Activated T-cell treated with anti-CD3 and anti-CD28 coated beads, Interleukin-2, amount 50 U/mL, for 72 hours (primary cell): Measurements from ENCODE around the gene ERFL. TPM values are rescaled to one million over a fixed set of nuclear protein-coding genes. Genes with fewer than 3 reads are reported as not detected.
A peak's percentile ranks its signal among the peaks of the same experiment; 100 is the strongest.

Experiments used
- ATAC-seq, 2 donors: fragments of 150-1000 bp; cut with Tn5 transposase; replicated peaks in 1 of 2; 2 replicates each; pipeline ENCODE4 v1.10.0; 2021; ENCODE audit warnings: moderate library complexity in 2 of 2, mild to moderate bottlenecking in 1 of 2
- DNase-seq, 2 donors: peaks; one replicate each; pipeline ENCODE4 v3.0.0; 2021 to 2022; ENCODE audit warnings: mixed read lengths in 1 of 2
- H3K27ac Mint-ChIP-seq: one replicate; pipeline ENCODE4 v1.8.0; 2022; ENCODE audit warnings: mild to moderate bottlenecking, moderate library complexity, mixed read lengths
- H3K27me3 Mint-ChIP-seq: one replicate; pipeline ENCODE4 v1.8.0; 2022; ENCODE audit warnings: low read depth, mixed read lengths
- H3K36me3 Mint-ChIP-seq, 2 donors: one replicate each; pipeline ENCODE4 v1.8.0; 2022; ENCODE audit warnings: mixed read lengths in 2 of 2, mild to moderate bottlenecking in 1 of 2; ENCODE audit not compliant: insufficient read depth in 2 of 2
- H3K4me1 Mint-ChIP-seq: one replicate; pipeline ENCODE4 v1.8.0; 2022; ENCODE audit warnings: low read depth, mixed read lengths
- H3K4me3 Mint-ChIP-seq, 2 donors: one replicate each; pipeline ENCODE4 v1.8.0; 2022; ENCODE audit warnings: mild to moderate bottlenecking in 2 of 2, mixed read lengths in 2 of 2, moderate library complexity in 2 of 2
- H3K9me3 Mint-ChIP-seq, 2 donors: one replicate each; pipeline ENCODE4 v1.8.0; 2022; ENCODE audit warnings: mixed read lengths in 2 of 2
- total RNA-seq, 2 donors: library from RNA; stranded (reverse); gene quantifications; one replicate each; pipeline ENCODE4 v1.2.3, GENCODE V29; 2022

ERFL gene
- total RNA-seq, 2 donors from 2014 or later = 3.3 to 4.1 TPM

DNA sequence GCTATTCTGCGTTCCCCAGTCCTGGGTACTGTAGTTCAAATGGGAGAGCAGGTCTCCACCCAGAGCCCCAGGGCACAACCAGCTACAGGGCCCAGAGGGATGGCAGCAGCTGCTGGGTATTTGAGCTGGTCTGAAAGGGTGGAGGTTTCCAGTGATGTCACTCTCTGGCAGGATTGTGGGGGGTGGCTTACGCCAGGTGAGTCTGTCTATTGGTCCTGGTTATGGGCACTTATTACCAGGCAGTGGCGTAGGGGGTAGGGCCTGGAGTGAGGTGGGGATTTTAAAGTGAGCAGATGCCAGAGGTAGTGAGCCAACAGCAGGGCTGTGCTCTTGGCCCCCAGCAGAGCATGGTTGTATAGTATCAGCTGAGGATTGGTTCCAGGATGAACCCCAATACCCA, 62.0 kb downstream of the ERFL start:
- peaks cover 93% of the 10 kb centered on the region for H3K4me1 Mint-ChIP-seq
- peaks cover 19 to 62% of the 10 kb centered on the region in 2 donors for H3K36me3 Mint-ChIP-seq
- DNase-seq (peak in 1 of 2 donors; percentile 23), ATAC-seq (peak in 1 of 2 donors; percentile 3)
- H3K9me3 Mint-ChIP-seq = no peaks in the 10 kb centered on the region
- H3K27me3 Mint-ChIP-seq = no peaks in the 10 kb centered on the region
- H3K27ac Mint-ChIP-seq = peak overlapping the region; percentile 93
- peak overlapping the region; percentile 36 to 58 for H3K4me3 Mint-ChIP-seq

DNA sequence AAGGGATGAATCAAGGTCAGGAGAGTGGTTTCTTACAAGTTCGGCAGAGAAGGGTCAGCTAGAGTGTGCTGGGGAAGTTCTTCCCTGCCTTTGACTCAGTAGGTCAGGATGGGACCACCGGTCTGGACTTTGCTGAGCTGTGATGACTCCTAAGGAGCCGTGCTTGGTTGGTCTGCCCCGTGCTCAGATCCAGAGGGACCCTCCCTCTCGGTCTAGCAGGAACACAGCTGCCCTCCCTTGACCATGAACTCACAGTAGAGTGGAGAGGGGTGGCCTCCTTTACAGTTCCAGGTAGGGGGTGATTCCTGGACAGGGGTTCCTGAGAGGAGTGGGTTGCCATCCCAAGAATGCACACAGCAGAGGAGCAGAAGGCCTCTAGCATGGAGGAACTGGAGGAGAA, 63.9 kb downstream of the ERFL start:
- Mint-ChIP-seq H3K4me3 (peak overlapping the region; percentile 77 to 99), H3K9me3 (no peaks in the 10 kb centered on the region), H3K36me3 (peaks cover 25 to 62% of the 10 kb centered on the region in 2 donors), H3K4me1 (peaks cover 80% of the 10 kb centered on the region), H3K27ac (peak overlapping the region; percentile 88), H3K27me3 (no peaks in the 10 kb centered on the region)
- no peak for DNase-seq
- ATAC-seq = no peak

DNA sequence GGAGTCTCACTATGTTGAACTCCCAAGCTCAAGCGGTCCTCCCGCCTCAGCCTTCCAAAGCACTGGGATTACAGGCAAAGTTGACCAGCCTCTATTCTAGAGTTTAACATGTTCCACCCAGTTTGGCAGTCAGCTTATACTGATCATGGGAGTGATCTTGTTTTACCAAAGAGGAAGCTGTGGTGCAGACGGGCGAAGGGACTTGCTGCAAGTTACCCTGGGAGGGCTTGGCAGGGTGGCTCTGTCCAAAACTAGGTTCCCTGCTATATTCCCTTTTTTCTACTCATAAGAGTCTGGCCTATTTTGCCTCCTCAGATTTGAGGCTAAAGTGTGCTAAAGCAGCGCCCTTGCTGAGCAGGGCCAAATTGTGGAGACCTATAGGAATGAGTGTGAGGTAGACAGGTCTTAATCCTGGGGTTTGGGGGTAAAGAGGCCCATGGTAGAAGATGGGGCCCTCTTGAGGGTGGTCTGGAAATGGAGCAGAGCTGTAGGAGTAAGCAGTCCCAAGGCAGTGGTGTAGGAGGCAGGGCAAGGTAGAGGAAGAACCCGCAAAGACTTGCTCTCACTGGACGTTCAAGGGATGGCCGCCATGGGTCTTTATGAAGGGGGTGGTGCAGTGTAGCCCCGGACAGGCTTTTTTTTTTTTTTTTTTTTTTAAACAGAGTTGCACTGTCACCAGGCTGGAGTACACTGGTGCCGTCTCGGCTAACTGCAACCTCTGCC, 64.9 kb downstream of the ERFL start:
- Mint-ChIP-seq H3K36me3 (peaks cover 25 to 59% of the 10 kb centered on the region in 2 donors), H3K9me3 (no peaks in the 10 kb centered on the region), H3K4me1 (peaks cover 75% of the 10 kb centered on the region), H3K27me3 (no peaks in the 10 kb centered on the region), H3K4me3 (peak overlapping the region; percentile 91 to 99), H3K27ac (peak overlapping the region; percentile 86)
- DNase-seq (no peak), ATAC-seq (no peak)

DNA sequence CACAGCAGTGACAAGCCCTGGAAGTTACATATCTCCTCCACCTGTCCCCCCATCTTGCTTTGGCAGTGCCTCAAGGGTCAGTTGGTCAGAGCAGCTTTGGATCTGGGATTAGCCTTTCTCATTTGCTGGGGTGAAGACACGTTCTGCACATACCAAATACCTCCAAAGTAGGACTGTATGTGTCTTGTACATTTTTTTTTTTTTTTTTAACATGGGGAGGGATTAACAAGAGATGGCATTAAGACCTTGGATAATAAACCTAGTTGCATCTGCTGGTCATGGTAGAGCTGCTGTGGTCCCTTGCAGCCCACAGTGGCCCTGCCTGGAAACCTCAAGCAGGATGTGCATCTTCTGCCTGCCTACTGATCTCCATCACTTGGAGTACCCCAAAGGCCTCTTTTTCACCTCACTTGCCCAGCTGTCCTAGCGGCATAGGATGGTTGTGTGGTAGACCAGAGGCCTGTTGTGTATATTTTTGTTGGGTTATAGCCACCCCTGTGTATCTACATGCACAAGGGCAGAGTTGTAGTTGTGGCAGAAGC, 65.7 kb downstream of the ERFL start:
- H3K27ac Mint-ChIP-seq = peak overlapping the region; percentile 86
- ATAC-seq = no peak
- peaks cover 67% of the 10 kb centered on the region for H3K4me1 Mint-ChIP-seq
- no peaks in the 10 kb centered on the region for H3K27me3 Mint-ChIP-seq
- peaks cover 25 to 57% of the 10 kb centered on the region in 2 donors for H3K36me3 Mint-ChIP-seq
- H3K4me3 Mint-ChIP-seq = peak overlapping the region; percentile 91 to 99
- no peaks in the 10 kb centered on the region for H3K9me3 Mint-ChIP-seq
- DNase-seq = no peak

DNA sequence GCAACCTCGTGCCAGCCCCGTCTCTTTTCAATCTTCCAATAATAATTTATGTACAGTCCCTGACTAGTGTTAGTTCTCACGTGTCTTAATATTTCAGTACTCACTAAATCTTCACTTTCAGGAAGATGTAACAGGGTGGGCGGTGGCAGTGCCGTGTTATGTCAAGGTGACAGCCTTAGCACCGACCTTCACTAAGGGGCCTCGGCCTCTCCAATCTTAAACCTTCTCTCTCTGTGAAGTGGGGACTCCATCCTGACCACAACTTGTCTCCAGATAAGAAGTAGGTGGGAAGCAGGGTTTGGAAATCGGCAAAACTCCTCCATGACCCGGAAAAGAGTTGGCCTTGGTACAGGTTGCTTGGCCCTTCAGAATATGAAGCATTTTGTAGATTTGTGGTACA, 66.4 kb downstream of the ERFL start:
- no peaks in the 10 kb centered on the region for H3K9me3 Mint-ChIP-seq
- no peaks in the 10 kb centered on the region for H3K27me3 Mint-ChIP-seq
- peak overlapping the region; percentile 86 for H3K27ac Mint-ChIP-seq
- DNase-seq (no peak), ATAC-seq (no peak)
- H3K4me3 Mint-ChIP-seq = peak overlapping the region; percentile 91 to 99
- peaks cover 64% of the 10 kb centered on the region for H3K4me1 Mint-ChIP-seq
- H3K36me3 Mint-ChIP-seq = peaks cover 25 to 57% of the 10 kb centered on the region in 2 donors

DNA sequence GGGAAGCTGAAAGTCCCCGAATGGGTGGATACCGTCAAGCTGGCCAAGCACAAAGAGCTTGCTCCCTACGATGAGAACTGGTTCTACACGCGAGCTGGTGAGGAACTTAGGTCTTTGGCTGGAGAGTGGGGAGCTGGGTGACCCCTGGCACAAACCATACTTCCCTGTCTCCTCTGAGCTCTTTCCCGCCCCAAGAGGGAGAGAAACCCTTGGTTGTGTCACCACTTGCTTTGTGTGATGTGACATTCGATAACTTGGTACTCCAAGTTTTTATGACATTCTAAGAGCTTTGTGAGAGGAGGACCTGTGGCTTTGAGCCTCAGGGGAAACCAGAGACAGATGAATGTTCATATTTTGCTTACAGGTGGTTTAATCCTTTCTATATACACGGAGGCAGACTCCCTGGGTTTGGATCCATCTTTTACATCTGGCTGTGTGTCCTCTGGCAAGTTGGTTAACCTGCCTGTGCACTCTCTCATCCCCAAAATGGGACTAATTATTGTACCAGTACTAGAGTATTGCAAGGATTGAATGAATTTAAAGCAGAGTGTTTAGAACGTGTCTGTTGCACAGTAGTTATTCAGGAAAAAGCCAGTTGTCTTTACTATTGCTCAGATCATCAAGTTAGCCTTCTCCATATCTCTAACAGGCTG, 67.0 kb downstream of the ERFL start:
- H3K27ac Mint-ChIP-seq = peak overlapping the region; percentile 86
- H3K36me3 Mint-ChIP-seq = peaks cover 25 to 51% of the 10 kb centered on the region in 2 donors
- H3K27me3 Mint-ChIP-seq = no peaks in the 10 kb centered on the region
- ATAC-seq = no peak
- no peaks in the 10 kb centered on the region for H3K9me3 Mint-ChIP-seq
- no peak for DNase-seq
- peaks cover 58% of the 10 kb centered on the region for H3K4me1 Mint-ChIP-seq
- H3K4me3 Mint-ChIP-seq = peak overlapping the region; percentile 91 to 99

DNA sequence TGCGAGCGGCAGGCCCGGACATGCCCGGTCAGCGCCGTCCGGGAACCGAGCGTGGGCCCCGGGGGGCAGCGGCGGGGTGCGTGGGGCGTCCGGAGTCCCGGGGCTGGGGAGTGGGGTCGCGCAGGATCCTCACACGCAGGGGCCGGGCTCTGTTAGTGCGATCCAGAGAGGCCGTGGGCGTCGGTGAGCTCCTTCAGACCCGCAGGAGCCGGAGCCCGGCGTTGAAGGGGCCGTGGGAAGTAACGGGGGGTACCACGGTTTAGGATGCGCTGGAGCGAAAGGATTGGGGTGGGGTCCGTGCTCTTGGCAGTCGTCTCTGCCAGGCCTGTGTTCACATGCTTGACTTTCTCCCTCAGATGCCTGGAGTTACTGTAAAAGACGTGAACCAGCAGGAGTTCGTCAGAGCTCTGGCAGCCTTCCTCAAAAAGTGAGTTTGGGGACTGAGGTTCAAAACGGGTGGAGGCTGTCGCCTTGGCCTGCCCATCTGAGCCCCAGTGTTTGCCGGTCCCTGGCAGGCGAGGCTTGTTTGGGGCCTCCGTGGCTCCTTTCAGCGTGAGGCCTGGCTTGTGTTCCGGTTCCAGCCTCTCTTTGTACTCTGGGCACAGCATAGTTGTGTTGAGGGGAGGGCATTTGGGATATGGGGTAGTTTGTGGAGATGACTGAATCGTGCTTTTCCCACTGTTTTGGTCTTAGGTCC, 67.7 kb downstream of the ERFL start:
- peaks cover 52% of the 10 kb centered on the region for H3K4me1 Mint-ChIP-seq
- H3K27me3 Mint-ChIP-seq = no peaks in the 10 kb centered on the region
- peak overlapping the region; percentile 86 for H3K27ac Mint-ChIP-seq
- H3K36me3 Mint-ChIP-seq = peaks cover 25 to 44% of the 10 kb centered on the region in 2 donors
- no peak for DNase-seq
- ATAC-seq = no peak
- peak overlapping the region; percentile 91 to 99 for H3K4me3 Mint-ChIP-seq
- H3K9me3 Mint-ChIP-seq = no peaks in the 10 kb centered on the region

DNA sequence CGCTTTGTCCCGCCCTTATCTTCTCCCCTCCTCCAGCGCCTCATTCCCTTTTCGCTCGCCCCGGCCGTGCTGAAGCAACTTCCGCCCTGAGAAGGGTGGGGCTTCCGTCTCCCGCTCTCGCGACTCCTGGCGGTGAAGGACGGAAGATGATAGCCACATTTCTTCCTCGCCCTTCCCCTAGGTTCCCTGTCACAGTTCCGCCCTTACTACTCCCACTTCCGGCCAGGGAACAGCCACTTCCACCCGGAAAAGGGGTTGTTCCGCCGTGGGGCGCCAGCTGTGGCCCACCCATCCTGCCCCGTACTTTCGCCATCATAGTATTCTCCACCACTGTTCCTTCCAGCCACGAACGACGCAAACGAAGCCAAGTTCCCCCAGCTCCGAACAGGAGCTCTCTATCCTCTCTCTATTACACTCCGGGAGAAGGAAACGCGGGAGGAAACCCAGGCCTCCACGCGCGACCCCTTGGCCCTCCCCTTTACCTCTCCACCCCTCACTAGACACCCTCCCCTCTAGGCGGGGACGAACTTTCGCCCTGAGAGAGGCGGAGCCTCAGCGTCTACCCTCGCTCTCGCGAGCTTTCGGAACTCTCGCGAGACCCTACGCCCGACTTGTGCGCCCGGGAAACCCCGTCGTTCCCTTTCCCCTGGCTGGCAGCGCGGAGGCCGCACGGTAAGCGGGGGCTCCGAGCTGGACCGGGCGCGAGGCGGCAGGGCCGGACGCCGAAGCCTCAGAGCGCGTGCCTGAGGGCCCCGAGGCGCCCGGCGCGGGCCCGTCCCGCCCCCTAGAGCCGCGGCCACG, 68.4 kb downstream of the ERFL start, which contains the start of gene RPS19:
TSS of gene RPS19 (plus strand) at position 638 of the 801 bp plus-strand sequence. CDS start 520 bp downstream, outside the sequence.
- ATAC-seq = peak; percentile 89
- Mint-ChIP-seq H3K27ac (peak within 1 kb of the TSS; percentile 98), H3K4me1 (peaks cover 47% of the 10 kb centered on the region), H3K36me3 (peaks cover 25 to 39% of the 10 kb centered on the region in 2 donors), H3K4me3 (peak within 1 kb of the TSS; percentile 91 to 99), H3K27me3 (peaks cover 4% of the 10 kb centered on the region), H3K9me3 (no peaks in the 10 kb centered on the region)
- peak; percentile 98 for DNase-seq

DNA sequence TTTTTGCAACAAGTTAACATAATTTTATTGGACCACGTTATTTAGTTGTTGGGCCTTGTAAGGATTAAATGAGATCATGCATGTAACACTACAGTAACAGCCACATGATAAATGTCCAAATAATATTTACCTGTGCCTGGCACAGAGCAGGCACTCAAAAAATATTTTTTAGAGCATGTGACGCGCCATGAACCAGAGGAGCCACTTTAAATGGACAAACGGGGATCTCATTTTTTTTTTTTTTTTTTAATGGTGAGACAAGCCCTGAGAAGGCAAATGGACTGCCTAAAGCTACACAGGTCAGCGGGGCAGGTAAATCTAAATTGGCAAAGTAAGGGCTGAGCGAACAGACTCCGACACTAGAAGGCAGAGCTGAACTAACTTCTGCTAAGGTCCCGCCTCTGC, 69.0 kb downstream of the ERFL start:
- Mint-ChIP-seq H3K4me1 (peaks cover 41% of the 10 kb centered on the region), H3K27ac (peak overlapping the region; percentile 98), H3K9me3 (no peaks in the 10 kb centered on the region), H3K36me3 (peaks cover 25 to 36% of the 10 kb centered on the region in 2 donors), H3K4me3 (peak overlapping the region; percentile 91 to 99), H3K27me3 (peaks cover 5% of the 10 kb centered on the region)
- ATAC-seq (no peak), DNase-seq (no peak)

Other genes with a start within 250 kb of the ERFL start
- gene CEACAM7, start 240.2 kb downstream of the ERFL start, total RNA-seq = not detected
- gene CEACAM5, start 219.8 kb downstream of the ERFL start, total RNA-seq = not detected
- not detected for gene CEACAM6, start 172.9 kb downstream of the ERFL start, total RNA-seq
- not detected for gene CEACAM3, start 131.9 kb downstream of the ERFL start, total RNA-seq
- not detected for gene LYPD4, start 83.8 kb downstream of the ERFL start, total RNA-seq
- not detected for gene DMRTC2, start 83.4 kb downstream of the ERFL start, total RNA-seq
- gene RPS19, start 68.2 kb downstream of the ERFL start, total RNA-seq = 1,000 to 10,000 TPM; 4,101 to 4,133 TPM
- gene CD79A, start 51.2 kb downstream of the ERFL start, total RNA-seq = 10 to 100 TPM; 12.3 to 27.5 TPM
- gene ARHGEF1, start 45.3 kb downstream of the ERFL start, total RNA-seq = 100 to 1,000 TPM; 371 to 446 TPM
- 10 to 100 TPM; 64.5 to 81.0 TPM for gene RABAC1, start 30.9 kb upstream of the ERFL start, total RNA-seq
- gene ATP1A3, start 65.8 kb upstream of the ERFL start, total RNA-seq = 1 to 10 TPM; 4.3 to 6.2 TPM
- 1 to 10 TPM; 1.1 to 3.8 TPM for gene GRIK5, start 141.8 kb upstream of the ERFL start, total RNA-seq
- 10 to 100 TPM; 11.5 to 12.2 TPM for gene ZNF574, start 147.7 kb upstream of the ERFL start, total RNA-seq
- 10 to 100 TPM; 45.0 to 56.0 TPM for gene POU2F2, start 204.0 kb upstream of the ERFL start, total RNA-seq